ENCODE data around the gene RETSAT.
"Not testable (repeated sequence)": the region's sequence is repeated elsewhere in the genome, so short reads cannot be mapped to it uniquely, and the experiment has no call there.

The RETSAT gene

DNA sequence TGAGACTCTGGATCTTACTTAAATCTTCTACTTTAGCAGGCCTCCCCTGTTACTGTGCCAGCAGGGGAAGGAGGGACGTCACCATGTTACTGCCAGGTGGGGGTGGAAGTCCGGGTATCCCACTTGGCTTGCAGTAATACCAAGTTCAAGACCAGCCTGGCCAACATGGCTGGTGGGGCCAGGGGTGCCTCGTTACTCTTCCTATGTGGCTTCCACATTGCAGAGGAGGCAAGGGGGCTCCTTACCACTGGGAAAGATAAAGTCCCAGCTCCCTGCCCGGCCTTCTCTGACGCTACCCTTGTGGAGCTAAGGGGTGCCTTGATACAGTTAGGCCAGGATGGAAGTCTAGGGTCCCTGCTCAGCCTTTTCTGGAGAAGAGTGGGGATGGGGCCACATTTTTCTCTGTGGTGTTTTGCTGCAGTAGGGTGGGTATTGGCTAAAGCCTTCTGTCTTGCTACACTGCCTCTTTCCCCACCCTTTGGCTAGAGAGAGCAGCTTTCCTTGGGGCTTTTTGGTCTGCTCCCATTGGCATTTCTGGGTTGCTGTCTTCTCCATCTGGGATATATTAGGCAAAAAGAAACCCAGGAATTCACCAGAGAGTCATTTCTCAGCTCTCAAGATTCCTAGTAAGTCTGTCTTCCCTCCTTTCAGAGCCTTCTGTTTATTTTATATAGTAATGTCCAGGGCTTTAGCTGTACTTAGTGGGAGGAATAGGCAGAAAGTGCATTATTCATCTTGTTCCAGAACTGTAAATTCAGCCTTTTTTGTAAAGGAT lies 22.1 kb upstream of the RETSAT start:
- no peak overlapping the region for H3K4me3 ChIP-seq (ENCODE audit: low read depth, low read length)
- TF ChIP-seq CTCF (IDR thresholded peaks at IDR 0.05; ENCODE audit: low read depth, low read length) = no peak
- no peaks in the 10 kb centered on the region for H3K9me3 ChIP-seq
- no peaks in the 10 kb centered on the region for H3K36me3 ChIP-seq
- no peaks in the 10 kb centered on the region for H3K4me1 ChIP-seq
- no peak for DNase-seq
- H3K27me3 ChIP-seq = no peaks in the 10 kb centered on the region

DNA sequence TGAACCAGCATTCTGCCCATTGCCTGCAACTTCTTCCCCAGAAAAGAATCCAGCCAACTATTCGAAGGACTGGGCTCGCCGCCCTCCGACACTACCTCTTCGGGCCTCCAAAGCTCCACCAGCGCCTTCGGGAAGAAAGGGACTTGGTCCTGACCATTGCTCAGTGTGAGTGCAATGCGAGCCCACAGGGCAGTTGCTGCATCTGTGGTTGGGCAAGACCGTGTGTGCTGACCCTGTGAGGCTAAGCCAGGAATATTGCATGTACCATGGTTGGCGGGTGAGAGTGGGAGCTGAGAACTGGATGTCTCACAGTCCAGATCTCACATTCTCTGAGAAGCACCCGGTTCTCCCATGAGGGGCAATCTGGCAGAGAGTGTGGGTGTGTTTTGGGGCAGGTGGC lies 16.7 kb upstream of the RETSAT start:
- DNase-seq = no peak
- TF ChIP-seq CTCF (IDR thresholded peaks at IDR 0.05; ENCODE audit: low read depth, low read length) = no peak

DNA sequence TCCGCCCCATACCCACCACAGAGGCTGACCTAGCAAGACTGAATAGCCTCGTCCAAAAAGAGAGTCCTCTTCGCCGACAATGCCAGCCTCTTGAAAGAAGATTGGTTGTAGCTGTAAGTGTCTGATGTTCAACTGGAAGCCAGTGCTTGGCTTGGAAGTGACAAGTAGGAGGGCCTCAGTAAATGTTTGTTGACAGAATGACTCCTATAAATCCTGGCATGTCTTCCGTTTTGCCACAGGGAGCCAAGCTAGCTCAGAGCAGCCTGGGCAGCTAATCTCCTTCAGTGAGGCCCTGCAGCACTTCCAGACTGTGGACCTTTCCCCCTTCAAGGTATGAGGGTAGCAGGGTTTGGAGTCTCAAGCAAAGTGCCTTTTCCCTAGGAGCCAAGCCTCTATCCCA lies 15.2 kb upstream of the RETSAT start:
- no peaks in the 10 kb centered on the region for H3K4me1 ChIP-seq
- no peaks in the 10 kb centered on the region for H3K36me3 ChIP-seq
- H3K4me3 ChIP-seq (ENCODE audit: low read depth, low read length) = no peak overlapping the region
- no peak for DNase-seq
- TF ChIP-seq CTCF (IDR thresholded peaks at IDR 0.05; ENCODE audit: low read depth, low read length) = no peak
- H3K9me3 ChIP-seq = no peaks in the 10 kb centered on the region
- H3K27me3 ChIP-seq = no peaks in the 10 kb centered on the region

More for the DNA sequence above, 16.7 kb upstream of the RETSAT start:
- no peaks in the 10 kb centered on the region for H3K27me3 ChIP-seq
- no peaks in the 10 kb centered on the region for H3K4me1 ChIP-seq
- H3K9me3 ChIP-seq = no peaks in the 10 kb centered on the region
- H3K36me3 ChIP-seq = no peaks in the 10 kb centered on the region
- H3K4me3 ChIP-seq (ENCODE audit: low read depth, low read length) = no peak overlapping the region

GRCh38 chr2:85368921-85369320 lies 14.6 kb upstream of the RETSAT start:
- no peak for TF ChIP-seq CTCF (IDR thresholded peaks at IDR 0.05; ENCODE audit: low read depth, low read length)
- Histone ChIP-seq H3K4me1 (no peaks in the 10 kb centered on the region), H3K36me3 (no peaks in the 10 kb centered on the region)

DNA sequence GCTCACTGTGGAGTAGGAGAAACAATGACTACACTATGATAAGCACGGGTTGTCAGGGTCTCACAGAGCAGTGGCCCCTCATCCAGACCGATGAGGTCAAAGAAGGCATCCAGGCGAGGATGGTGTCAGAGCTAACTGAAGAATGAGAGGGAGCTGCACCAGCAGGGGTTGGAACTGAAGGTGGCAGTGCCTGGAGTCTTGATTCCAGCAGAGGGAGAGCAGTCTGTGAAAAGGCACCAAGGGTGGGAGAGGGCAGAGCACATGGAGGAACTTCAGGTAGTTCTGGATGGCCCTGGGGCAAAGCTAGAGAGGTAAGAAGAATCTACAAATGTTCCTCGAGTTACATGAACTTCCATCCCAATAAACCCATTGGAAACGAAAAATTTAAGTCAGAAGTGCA lies 12.9 kb upstream of the RETSAT start:
- no peaks in the 10 kb centered on the region for H3K4me1 ChIP-seq
- H3K9me3 ChIP-seq = no peaks in the 10 kb centered on the region
- DNase-seq = no peak
- no peaks in the 10 kb centered on the region for H3K36me3 ChIP-seq
- no peaks in the 10 kb centered on the region for H3K27me3 ChIP-seq
- H3K4me3 ChIP-seq (ENCODE audit: low read depth, low read length) = no peak overlapping the region
- TF ChIP-seq CTCF (IDR thresholded peaks at IDR 0.05; ENCODE audit: low read depth, low read length) = no peak

More at GRCh38 chr2:85368921-85369320, 14.6 kb upstream of the RETSAT start:
- DNase-seq = no peak
- H3K4me3 ChIP-seq (ENCODE audit: low read depth, low read length) = no peak overlapping the region
- no peaks in the 10 kb centered on the region for H3K27me3 ChIP-seq
- no peaks in the 10 kb centered on the region for H3K9me3 ChIP-seq

DNA sequence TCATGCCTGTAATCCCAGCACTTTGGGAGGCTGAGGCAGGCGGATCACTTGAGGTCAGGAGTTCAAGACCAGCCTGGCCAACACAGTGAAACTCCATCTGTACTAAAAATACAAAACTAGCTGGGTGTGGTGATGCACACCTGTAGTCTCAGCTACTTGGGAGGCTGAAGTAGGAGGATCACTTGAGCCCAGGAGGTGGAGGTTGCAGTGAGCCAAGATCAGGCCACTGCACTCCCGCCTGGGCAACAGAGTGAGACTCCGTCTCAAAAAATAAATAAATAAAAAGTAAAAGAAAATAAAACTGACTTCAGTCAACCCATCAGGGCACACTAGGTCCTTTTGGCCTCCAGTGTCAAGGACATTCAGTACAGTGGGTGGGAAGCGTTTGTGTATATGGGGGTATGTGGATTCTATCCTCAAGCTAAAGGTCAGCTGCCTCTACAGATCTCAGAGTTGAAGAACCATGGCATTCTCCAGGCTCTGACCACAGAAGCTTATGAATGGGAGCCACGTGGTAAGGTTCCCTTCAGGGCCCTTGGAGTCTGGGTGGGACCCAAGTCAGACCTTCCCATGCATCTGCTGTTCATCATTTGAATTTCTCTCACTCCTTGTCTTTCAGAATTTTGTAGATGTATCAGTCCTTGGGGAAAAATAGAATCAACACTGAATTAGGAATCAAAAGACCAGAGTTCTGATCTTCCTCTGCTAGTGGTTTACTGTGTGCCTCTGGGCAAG lies 8.5 kb upstream of the RETSAT start:
- not testable (repeated sequence) for DNase-seq; H3K36me3 ChIP-seq; H3K27me3 ChIP-seq; H3K4me3 ChIP-seq (ENCODE audit: low read depth, low read length); H3K9me3 ChIP-seq; H3K4me1 ChIP-seq
